ENCODE data around the gene SLC35F3.

Gene SLC35F3

DNA sequence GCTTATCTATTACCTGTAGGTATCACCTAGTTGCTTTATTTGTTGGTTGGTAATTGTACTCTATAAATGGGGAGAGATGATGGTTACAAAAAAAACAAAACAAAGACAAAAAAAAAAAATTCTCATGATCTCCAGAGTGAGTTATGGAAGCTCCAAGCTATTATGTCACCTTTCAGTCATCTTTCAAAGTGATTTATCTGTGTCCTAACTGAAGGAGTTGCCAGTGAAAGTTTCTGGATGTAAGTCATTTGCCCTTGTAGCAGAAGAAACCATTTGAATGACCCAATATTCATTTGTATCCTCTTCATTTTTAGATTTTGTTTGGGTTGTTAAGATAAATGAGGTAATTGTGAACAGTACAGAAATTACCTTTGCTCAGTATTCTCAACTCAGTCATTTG, 3.6 kb downstream of the SLC35F3 start:
- TF ChIP-seq POLR2AphosphoS5 (IDR thresholded peaks at IDR 0.05; ENCODE audit: low read depth, low read length) (no peak), POU2F2 (IDR thresholded peaks at IDR 0.05; ENCODE audit: low read depth, low read length) (no peak), SPI1 (IDR thresholded peaks at IDR 0.05; ENCODE audit: low read depth, low read length) (no peak), PAX5 (IDR thresholded peaks at IDR 0.05; ENCODE audit: insufficient read depth, low read length, severe bottlenecking) (no peak), TAF1 (IDR thresholded peaks at IDR 0.05; ENCODE audit: low read depth, low read length) (no peak), POLR2A (IDR thresholded peaks at IDR 0.05; ENCODE audit: low read depth, low read length) (no peak)
- no peak for FAIRE-seq

DNA sequence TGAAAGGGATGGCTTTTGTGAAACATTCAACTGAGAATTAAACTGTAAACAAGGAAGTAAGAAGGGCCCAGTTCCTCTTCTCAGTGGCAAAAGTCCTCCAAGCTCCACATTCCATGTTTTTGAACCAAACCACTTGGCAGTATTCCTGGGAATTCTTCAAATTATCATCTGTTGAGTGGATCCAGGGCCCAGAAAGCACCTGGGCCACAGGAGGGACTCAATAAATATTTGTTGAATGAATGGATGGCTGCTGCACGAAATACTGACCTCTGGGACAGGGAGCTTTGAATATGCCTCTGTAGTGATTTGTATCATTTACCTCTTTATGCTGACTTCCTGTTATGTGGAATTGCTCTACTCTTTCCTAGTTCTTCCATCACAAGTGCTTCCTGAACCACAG, 4.7 kb downstream of the SLC35F3 start:
- FAIRE-seq, result no peak
- no peak for DNase-seq (ENCODE audit: insufficient read length, low spot score)

More for the DNA sequence above, 3.6 kb downstream of the SLC35F3 start:
- DNase-seq (ENCODE audit: insufficient read length, low spot score), result no peak

DNA sequence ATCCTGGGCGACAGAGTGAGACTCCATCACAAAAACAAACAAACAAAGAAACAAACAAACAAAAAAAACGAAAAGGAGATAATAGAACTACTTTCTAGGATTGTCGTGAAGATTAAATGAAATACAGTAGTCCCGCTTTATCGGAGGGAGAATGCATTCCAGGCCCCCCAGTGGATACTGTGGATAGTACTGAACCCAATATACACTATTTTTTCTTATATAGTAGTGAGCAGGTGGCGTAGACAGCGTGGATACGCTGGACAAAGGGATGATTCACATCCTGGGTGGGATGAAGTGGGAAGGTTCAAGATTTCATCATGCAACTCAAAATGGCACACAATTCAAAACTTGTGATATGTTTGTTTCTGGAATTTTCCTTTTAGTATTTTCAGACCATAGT, 8.0 kb downstream of the SLC35F3 start:
- DNase-seq (ENCODE audit: insufficient read length, low spot score) (no peak), FAIRE-seq (no peak)
- TF ChIP-seq POLR2AphosphoS5 (IDR thresholded peaks at IDR 0.05; ENCODE audit: low read depth, low read length) (no peak), TAF1 (IDR thresholded peaks at IDR 0.05; ENCODE audit: low read depth, low read length) (no peak), POLR2A (IDR thresholded peaks at IDR 0.05; ENCODE audit: low read depth, low read length) (no peak), SPI1 (IDR thresholded peaks at IDR 0.05; ENCODE audit: low read depth, low read length) (no peak), POU2F2 (IDR thresholded peaks at IDR 0.05; ENCODE audit: low read depth, low read length) (no peak), PAX5 (IDR thresholded peaks at IDR 0.05; ENCODE audit: insufficient read depth, low read length, severe bottlenecking) (no peak)

More for the DNA sequence above, 4.7 kb downstream of the SLC35F3 start:
- TF ChIP-seq POU2F2 (IDR thresholded peaks at IDR 0.05; ENCODE audit: low read depth, low read length) (no peak), PAX5 (IDR thresholded peaks at IDR 0.05; ENCODE audit: insufficient read depth, low read length, severe bottlenecking) (no peak), TAF1 (IDR thresholded peaks at IDR 0.05; ENCODE audit: low read depth, low read length) (no peak), POLR2AphosphoS5 (IDR thresholded peaks at IDR 0.05; ENCODE audit: low read depth, low read length) (no peak), SPI1 (IDR thresholded peaks at IDR 0.05; ENCODE audit: low read depth, low read length) (no peak), POLR2A (IDR thresholded peaks at IDR 0.05; ENCODE audit: low read depth, low read length) (no peak)

DNA sequence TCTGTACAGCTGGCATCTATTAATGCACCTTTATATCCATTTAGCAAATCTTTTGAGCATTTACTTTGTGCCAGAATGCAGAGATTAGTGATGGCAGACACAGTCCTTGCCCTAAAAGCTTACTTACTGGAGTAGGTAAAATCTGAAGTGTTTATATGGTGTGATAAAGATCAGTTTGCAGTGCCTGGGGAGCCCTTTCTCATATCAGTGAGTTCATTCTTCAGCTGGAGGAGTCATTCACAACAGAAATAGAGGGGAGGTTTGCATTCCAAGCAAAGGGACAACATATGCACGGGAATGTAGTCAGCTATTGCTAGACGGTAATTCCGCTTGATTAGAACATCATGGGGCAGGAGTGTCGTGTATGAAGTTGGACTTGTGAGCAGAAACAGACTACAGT, 8.4 kb downstream of the SLC35F3 start:
- FAIRE-seq (no peak), DNase-seq (ENCODE audit: insufficient read length, low spot score) (no peak)
- TF ChIP-seq POU2F2 (IDR thresholded peaks at IDR 0.05; ENCODE audit: low read depth, low read length) (no peak), SPI1 (IDR thresholded peaks at IDR 0.05; ENCODE audit: low read depth, low read length) (no peak), POLR2AphosphoS5 (IDR thresholded peaks at IDR 0.05; ENCODE audit: low read depth, low read length) (no peak), PAX5 (IDR thresholded peaks at IDR 0.05; ENCODE audit: insufficient read depth, low read length, severe bottlenecking) (no peak), TAF1 (IDR thresholded peaks at IDR 0.05; ENCODE audit: low read depth, low read length) (no peak), POLR2A (IDR thresholded peaks at IDR 0.05; ENCODE audit: low read depth, low read length) (no peak)

DNA sequence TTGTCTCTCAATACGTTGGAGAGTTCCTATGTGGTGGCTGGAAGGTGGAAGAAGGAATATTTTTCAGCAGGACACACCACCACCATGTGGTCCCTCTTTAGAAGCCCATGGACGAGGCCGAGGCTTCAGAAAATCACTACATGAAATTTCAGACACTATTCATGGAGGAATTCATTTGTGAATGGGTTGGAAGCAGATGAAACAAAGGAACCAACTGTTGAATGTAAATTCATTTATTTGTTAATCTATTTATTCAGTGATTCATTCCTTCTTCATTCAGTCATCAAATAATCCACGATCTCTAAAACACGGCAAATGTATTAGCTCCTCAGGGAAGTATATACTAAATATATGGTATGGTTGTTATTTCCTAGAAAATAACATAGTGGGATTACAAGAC, 12.2 kb downstream of the SLC35F3 start:
- no peak for DNase-seq (ENCODE audit: insufficient read length, low spot score)
- TF ChIP-seq PAX5 (IDR thresholded peaks at IDR 0.05; ENCODE audit: insufficient read depth, low read length, severe bottlenecking), result no peak
- no peak for TF ChIP-seq TAF1 (IDR thresholded peaks at IDR 0.05; ENCODE audit: low read depth, low read length)
- no peak for TF ChIP-seq SPI1 (IDR thresholded peaks at IDR 0.05; ENCODE audit: low read depth, low read length)
- TF ChIP-seq POLR2AphosphoS5 (IDR thresholded peaks at IDR 0.05; ENCODE audit: low read depth, low read length), result no peak
- TF ChIP-seq POU2F2 (IDR thresholded peaks at IDR 0.05; ENCODE audit: low read depth, low read length), result no peak
- no peak for TF ChIP-seq POLR2A (IDR thresholded peaks at IDR 0.05; ENCODE audit: low read depth, low read length)
- FAIRE-seq, result no peak

DNA sequence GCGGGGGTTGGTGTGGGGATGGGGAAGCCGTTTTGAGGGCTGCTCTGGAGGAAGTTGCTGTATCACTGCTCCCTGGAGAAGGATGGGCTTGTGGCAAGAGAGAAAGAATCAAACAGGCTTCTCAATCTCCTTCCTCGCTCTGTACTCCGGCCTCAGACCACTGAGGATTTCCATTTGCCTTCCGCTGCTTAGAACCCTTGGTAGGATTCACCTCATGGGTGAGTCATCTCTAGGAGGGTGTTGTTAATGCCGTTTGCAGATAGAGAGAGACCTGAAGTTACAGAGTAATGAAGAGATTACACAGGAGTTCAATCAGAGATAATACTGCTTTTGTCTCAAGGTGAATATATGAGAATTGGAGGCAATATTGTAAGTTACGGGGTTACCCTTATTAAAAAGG, 15.3 kb downstream of the SLC35F3 start:
- no peak for TF ChIP-seq PAX5 (IDR thresholded peaks at IDR 0.05; ENCODE audit: insufficient read depth, low read length, severe bottlenecking)
- no peak for TF ChIP-seq SPI1 (IDR thresholded peaks at IDR 0.05; ENCODE audit: low read depth, low read length)
- TF ChIP-seq POLR2AphosphoS5 (IDR thresholded peaks at IDR 0.05; ENCODE audit: low read depth, low read length), result no peak
- no peak for TF ChIP-seq TAF1 (IDR thresholded peaks at IDR 0.05; ENCODE audit: low read depth, low read length)
- no peak for TF ChIP-seq POU2F2 (IDR thresholded peaks at IDR 0.05; ENCODE audit: low read depth, low read length)
- no peak for TF ChIP-seq POLR2A (IDR thresholded peaks at IDR 0.05; ENCODE audit: low read depth, low read length)
- FAIRE-seq, result no peak
- DNase-seq (ENCODE audit: insufficient read length, low spot score), result no peak

DNA sequence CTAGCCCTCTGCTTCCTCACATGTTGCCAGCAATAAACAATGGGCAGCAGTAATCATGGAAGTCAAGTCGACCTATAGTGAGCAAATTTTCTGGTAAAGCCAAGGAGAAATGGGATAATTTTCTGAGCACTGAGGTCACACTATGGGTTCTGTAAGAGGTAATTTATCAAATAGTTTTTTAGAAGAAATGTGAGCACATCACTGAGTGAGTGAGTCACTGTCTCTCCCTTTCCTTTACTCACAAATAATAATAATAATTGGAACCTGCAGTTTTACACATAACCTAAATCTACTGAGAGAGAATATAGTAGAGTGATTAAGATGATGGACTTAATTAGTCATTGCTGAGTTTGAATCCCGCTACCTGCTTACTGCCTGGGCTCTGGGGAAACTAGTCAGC, 23.6 kb downstream of the SLC35F3 start:
- TF ChIP-seq POU2F2 (IDR thresholded peaks at IDR 0.05; ENCODE audit: low read depth, low read length), result no peak
- TF ChIP-seq PAX5 (IDR thresholded peaks at IDR 0.05; ENCODE audit: insufficient read depth, low read length, severe bottlenecking), result no peak
- no peak for TF ChIP-seq POLR2A (IDR thresholded peaks at IDR 0.05; ENCODE audit: low read depth, low read length)
- TF ChIP-seq TAF1 (IDR thresholded peaks at IDR 0.05; ENCODE audit: low read depth, low read length), result no peak
- TF ChIP-seq SPI1 (IDR thresholded peaks at IDR 0.05; ENCODE audit: low read depth, low read length), result no peak
- TF ChIP-seq POLR2AphosphoS5 (IDR thresholded peaks at IDR 0.05; ENCODE audit: low read depth, low read length), result no peak
- no peak for FAIRE-seq

DNA sequence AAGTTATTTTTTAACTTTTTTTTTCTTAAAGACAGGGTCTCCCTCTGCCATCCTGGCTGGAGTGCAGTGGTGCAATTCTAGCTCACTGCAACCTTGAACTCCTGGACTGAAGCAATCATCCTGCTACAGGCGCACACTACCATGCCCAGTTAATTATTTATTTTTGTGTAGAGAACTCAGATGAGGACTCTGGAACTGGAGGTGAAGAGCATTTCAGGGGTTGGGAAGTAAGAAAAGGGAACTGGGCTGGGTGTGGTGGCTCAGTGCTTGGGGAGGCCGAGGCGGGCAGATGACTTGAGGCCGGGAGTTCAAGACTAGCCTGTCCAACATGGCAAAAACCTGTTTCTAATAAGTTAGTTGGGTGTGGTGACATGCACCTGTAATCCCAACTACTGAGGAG, 28.9 kb downstream of the SLC35F3 start:
- FAIRE-seq (no peak), DNase-seq (ENCODE audit: insufficient read length, low spot score) (no peak)

More for the DNA sequence above, 23.6 kb downstream of the SLC35F3 start:
- no peak for DNase-seq (ENCODE audit: insufficient read length, low spot score)

DNA sequence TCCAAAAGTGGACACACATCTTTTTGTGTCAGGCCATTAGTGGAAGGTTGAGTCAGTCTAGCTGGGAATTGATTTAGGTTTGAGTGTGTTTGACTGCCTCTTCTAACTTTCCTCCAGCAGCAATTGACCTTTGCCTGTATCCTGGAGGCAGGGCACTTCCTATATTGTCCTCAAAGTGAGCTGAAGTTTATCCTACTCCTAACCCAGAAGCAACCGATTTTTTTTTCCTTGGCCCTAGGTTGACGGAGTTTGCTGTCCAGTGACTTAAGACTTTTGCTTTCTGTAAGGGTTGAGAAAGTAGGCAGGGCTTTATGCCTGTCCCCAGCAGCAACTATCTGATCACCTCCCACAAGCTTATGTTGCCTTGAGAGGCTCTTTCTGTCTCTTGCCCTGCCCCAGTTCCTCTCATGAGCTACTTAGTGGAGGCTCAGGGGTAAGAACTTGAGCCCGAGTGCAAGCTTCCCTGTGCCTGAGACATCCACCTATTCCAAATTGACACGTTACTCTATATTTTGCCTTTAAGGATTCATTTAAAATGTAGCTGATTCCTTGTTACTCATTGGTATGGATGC, 30.9 kb downstream of the SLC35F3 start:
- no peak for TF ChIP-seq POLR2AphosphoS5 (IDR thresholded peaks at IDR 0.05; ENCODE audit: low read depth, low read length)
- no peak for TF ChIP-seq TAF1 (IDR thresholded peaks at IDR 0.05; ENCODE audit: low read depth, low read length)
- TF ChIP-seq POLR2A (IDR thresholded peaks at IDR 0.05; ENCODE audit: low read depth, low read length), result no peak
- no peak for TF ChIP-seq PAX5 (IDR thresholded peaks at IDR 0.05; ENCODE audit: insufficient read depth, low read length, severe bottlenecking)
- no peak for TF ChIP-seq SPI1 (IDR thresholded peaks at IDR 0.05; ENCODE audit: low read depth, low read length)
- no peak for TF ChIP-seq POU2F2 (IDR thresholded peaks at IDR 0.05; ENCODE audit: low read depth, low read length)
- FAIRE-seq, result no peak
- no peak for DNase-seq (ENCODE audit: insufficient read length, low spot score)

More for the DNA sequence above, 28.9 kb downstream of the SLC35F3 start:
- TF ChIP-seq POLR2AphosphoS5 (IDR thresholded peaks at IDR 0.05; ENCODE audit: low read depth, low read length) (no peak), POLR2A (IDR thresholded peaks at IDR 0.05; ENCODE audit: low read depth, low read length) (no peak), SPI1 (IDR thresholded peaks at IDR 0.05; ENCODE audit: low read depth, low read length) (no peak), POU2F2 (IDR thresholded peaks at IDR 0.05; ENCODE audit: low read depth, low read length) (no peak), PAX5 (IDR thresholded peaks at IDR 0.05; ENCODE audit: insufficient read depth, low read length, severe bottlenecking) (no peak), TAF1 (IDR thresholded peaks at IDR 0.05; ENCODE audit: low read depth, low read length) (no peak)

Data from GM12891 (cell line).